Omental fat pad (tissue), 4 donors: ENCODE measurements around the gene FBXO38. TPM values are rescaled to one million over a fixed set of nuclear protein-coding genes. Genes with fewer than 3 reads are reported as not detected.

ENCODE experiments used
- ATAC-seq: fragments of 150-250 bp; one replicate; pipeline ENCODE4 v1.9.1; 2016; ENCODE audit warnings: mild to moderate bottlenecking, moderate library complexity; ENCODE audit not compliant: low FRiP score
- DNase-seq: peaks from one replicate; pipeline ENCODE4 v3.0.0-alpha.2; 2019; ENCODE audit warnings: low spot score
- CTCF ChIP-seq, 3 donors: fragments of 450-650 bp; IDR thresholded peaks; one replicate each; pipeline ENCODE4 v1.5.1; 2016 to 2017; ENCODE audit warnings: antibody characterized with exemption in 3 of 3, mild to moderate bottlenecking in 3 of 3, moderate library complexity in 2 of 3
- total RNA-seq, 4 donors: library from RNA; depleted of rRNA; stranded (reverse); fragments of >200 nt; gene quantifications; one replicate each; pipeline ENCODE4 v1.1.0, GENCODE V29; 2016

Gene FBXO38
- total RNA-seq, 4 donors from 2014 or later, result 27.1 to 82.5 (median 53.6) TPM

- DNase-seq (no peak), ATAC-seq (no peak)
- TF ChIP-seq CTCF (IDR thresholded peaks at IDR 0.05), result no peak
These were observed 52.3 kb downstream of the FBXO38 start for GRCh38 chr5:148436029-148436428.

GRCh38 chr5:148437249-148437648, 53.5 kb downstream of the FBXO38 start:
- ATAC-seq, result no peak
- DNase-seq, result no peak
- no peak for TF ChIP-seq CTCF (IDR thresholded peaks at IDR 0.05)

- TF ChIP-seq CTCF (IDR thresholded peaks at IDR 0.05), result no peak
- DNase-seq (no peak), ATAC-seq (no peak)
These were observed 55.2 kb downstream of the FBXO38 start for GRCh38 chr5:148438933-148439332.

GRCh38 chr5:148443241-148443640, 59.5 kb downstream of the FBXO38 start:
- DNase-seq (no peak), ATAC-seq (no peak)
- TF ChIP-seq CTCF (IDR thresholded peaks at IDR 0.05), result no peak

GRCh38 chr5:148443998-148444397, 60.2 kb downstream of the FBXO38 start:
- peak in 2 of 3 donors; percentile 31 to 42 for TF ChIP-seq CTCF (IDR thresholded peaks at IDR 0.05)
- no peak for DNase-seq
- peak; percentile 78 for ATAC-seq

GRCh38 chr5:148445578-148445977, 61.8 kb downstream of the FBXO38 start:
- TF ChIP-seq CTCF (IDR thresholded peaks at IDR 0.05), result no peak
- ATAC-seq (no peak), DNase-seq (no peak)

- no peak for TF ChIP-seq CTCF (IDR thresholded peaks at IDR 0.05)
- no peak for ATAC-seq
These were observed 62.9 kb downstream of the FBXO38 start for GRCh38 chr5:148446611-148447010.

More at GRCh38 chr5:148446611-148447010, 62.9 kb downstream of the FBXO38 start:
- DNase-seq, result no peak
